Measurements from ENCODE around the gene ACSM6.
"Not testable (repeated sequence)": the region's sequence is repeated elsewhere in the genome, so short reads cannot be mapped to it uniquely, and the experiment has no call there.

ACSM6 gene

GRCh38 chr10:95187617-95188016 lies 6.4 kb upstream of the ACSM6 start:
- DNase-seq (ENCODE audit: low read depth): no peak
- no peak for TF ChIP-seq CTCF (IDR thresholded peaks at IDR 0.05; ENCODE audit: control insufficient read depth, insufficient read depth, low read depth, low read length, missing control alignments)

GRCh38 chr10:95188593-95188992 lies 5.4 kb upstream of the ACSM6 start:
- DNase-seq (ENCODE audit: low read depth): no peak
- no peak for TF ChIP-seq CTCF (IDR thresholded peaks at IDR 0.05; ENCODE audit: control insufficient read depth, insufficient read depth, low read depth, low read length, missing control alignments)
- H3K4me3 ChIP-seq (ENCODE audit: control insufficient read depth, low read depth, low read length): no peak overlapping the region

More at GRCh38 chr10:95187617-95188016, 6.4 kb upstream of the ACSM6 start:
- no peak overlapping the region for H3K4me3 ChIP-seq (ENCODE audit: control insufficient read depth, low read depth, low read length)

GRCh38 chr10:95196046-95196445 lies 2.0 kb downstream of the ACSM6 start:
- H3K4me3 ChIP-seq (ENCODE audit: control insufficient read depth, low read depth, low read length): no peak overlapping the region
- TF ChIP-seq CTCF (IDR thresholded peaks at IDR 0.05; ENCODE audit: control insufficient read depth, insufficient read depth, low read depth, low read length, missing control alignments): no peak
- no peak for DNase-seq (ENCODE audit: low read depth)

DNA sequence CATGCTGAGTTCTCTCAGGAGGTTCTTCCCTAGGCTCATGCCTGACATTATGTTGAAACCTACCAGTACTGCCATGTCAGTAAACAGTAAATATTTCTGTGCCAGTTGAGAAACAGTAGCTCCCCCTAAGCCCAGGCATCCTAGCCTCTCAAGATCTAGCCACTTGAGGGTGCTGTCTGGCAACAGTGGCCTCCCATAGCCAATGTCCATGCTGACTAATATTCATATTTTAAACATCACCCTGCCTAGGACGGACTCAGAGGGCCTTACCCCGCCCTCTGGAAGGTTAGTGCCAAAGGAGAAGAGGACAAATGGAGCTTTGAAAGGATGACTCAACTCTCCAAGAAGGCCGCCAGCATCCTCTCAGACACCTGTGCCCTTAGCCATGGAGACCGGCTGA lies 7.7 kb downstream of the ACSM6 start:
- TF ChIP-seq CTCF (IDR thresholded peaks at IDR 0.05; ENCODE audit: control insufficient read depth, insufficient read depth, low read depth, low read length, missing control alignments): peak; percentile 72
- no peak for DNase-seq (ENCODE audit: low read depth)

DNA sequence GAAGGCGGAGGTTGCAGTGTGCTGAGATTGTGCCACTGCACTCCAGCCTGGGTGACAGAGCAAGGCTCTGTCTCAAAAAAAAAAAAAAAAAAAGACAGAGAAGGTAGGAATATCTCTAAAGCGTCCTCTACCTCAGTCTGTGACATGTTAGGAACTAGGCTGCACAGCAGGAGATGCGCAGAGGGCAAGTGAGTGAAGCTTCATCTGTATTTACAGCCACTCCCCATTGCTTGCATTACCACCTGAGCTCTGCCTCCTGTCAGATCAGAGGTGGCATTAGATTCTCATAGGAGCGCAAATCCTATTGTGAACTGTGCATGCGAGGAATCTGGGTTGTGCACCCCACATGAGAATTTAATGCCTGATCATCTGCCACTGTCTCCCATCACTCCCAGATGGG lies 8.8 kb downstream of the ACSM6 start:
- not testable (repeated sequence) for DNase-seq (ENCODE audit: low read depth); H3K4me3 ChIP-seq (ENCODE audit: control insufficient read depth, low read depth, low read length)

More for the DNA sequence above, 7.7 kb downstream of the ACSM6 start:
- no peak overlapping the region for H3K4me3 ChIP-seq (ENCODE audit: control insufficient read depth, low read depth, low read length)

DNA sequence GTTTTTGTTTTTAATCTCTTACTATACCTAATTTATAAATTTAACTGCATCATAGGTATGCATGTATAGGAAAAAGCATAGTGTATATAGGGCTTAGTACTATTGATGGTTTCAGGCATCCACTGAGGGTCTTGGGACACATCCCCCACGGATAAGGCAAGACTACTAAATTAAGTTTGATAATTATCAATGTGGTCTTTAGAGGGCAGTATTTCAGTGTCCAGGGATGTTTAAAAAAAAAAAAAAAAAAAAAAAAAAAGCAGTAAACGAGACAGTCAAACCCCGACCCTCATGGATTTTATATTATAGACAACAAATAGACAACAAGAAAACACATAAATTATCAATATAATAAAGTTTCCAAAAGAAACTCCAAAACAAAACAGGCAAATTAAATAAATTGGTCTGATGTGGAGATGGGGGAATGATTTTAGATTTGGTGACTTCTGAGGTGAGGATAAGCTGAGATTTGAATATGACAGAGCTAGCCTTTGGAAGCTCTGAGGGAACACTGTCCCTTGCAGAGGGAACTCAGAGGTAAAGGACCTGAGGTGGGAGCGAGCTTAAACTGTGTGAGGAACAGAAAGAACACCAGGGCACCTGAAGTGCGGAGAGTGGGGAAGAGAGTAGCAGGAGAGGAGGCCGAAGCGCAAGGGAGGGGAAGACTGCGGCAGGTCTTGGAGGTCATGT lies 14.8 kb downstream of the ACSM6 start:
- H3K4me3 ChIP-seq (ENCODE audit: control insufficient read depth, low read depth, low read length): no peak overlapping the region
- peak; percentile 37 for TF ChIP-seq CTCF (IDR thresholded peaks at IDR 0.05; ENCODE audit: control insufficient read depth, insufficient read depth, low read depth, low read length, missing control alignments)
- no peak for DNase-seq (ENCODE audit: low read depth)

DNA sequence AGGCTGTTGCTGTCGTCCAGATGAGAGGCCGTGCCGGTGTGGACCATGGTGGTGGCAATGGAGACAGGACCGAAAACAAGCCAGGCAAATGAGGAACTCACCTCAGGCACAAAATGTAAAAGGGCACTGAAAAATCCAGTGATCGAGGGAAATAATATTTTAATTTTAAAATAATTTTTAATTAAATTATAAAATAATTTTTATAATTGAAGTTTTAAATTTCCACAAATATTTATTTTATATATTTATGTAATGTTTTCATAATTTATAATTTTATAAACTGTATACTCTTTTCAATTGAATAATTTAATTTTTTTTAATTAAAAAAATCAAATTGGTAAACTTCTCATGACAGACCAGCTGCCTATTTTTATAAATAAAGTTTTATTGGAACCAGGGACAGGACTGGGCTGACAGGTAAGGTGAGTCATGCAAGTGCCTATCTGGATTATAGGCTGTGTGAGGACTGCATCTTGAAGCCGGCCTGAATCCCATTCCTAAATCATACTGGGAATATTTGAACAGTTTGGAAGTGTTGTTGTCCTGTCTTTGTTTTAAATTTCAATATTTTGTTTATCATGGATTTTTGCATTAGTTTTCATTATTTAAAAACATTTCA lies 15.6 kb downstream of the ACSM6 start:
- no peak for TF ChIP-seq CTCF (IDR thresholded peaks at IDR 0.05; ENCODE audit: control insufficient read depth, insufficient read depth, low read depth, low read length, missing control alignments)
- no peak overlapping the region for H3K4me3 ChIP-seq (ENCODE audit: control insufficient read depth, low read depth, low read length)
- DNase-seq (ENCODE audit: low read depth): no peak
